ENCODE measurements around the gene SHISA9. TPM values are rescaled to one million over a fixed set of nuclear protein-coding genes. Genes with fewer than 3 reads are reported as not detected.

SHISA9 gene
- total RNA-seq, 3 donors from 2014 or later (not counting 1 experiment from before 2014, with no cell fraction given): 0.05 TPM; not detected in 2

- no peak overlapping the region for H3K27ac Mint-ChIP-seq
- 86% methylated on average over 5 of the region's 5 CpGs for WGBS (ENCODE audit: insufficient coverage)
These were observed 5.5 kb downstream of the SHISA9 start for GRCh38 chr16:12906765-12907516.

GRCh38 chr16:12907670-12908233, 6.4 kb downstream of the SHISA9 start:
- no peak overlapping the region for H3K4me3 Mint-ChIP-seq
- H3K27me3 Mint-ChIP-seq (ENCODE audit: low read depth in 2 of 2): peaks cover 8 to 37% of the 10 kb centered on the region in 2 donors
- DNase-seq: peak in 1 of 2 donors; percentile 4
- 47% methylated on average over 5 of the region's 5 CpGs for WGBS (ENCODE audit: insufficient coverage)
- no peaks in the 10 kb centered on the region for H3K9me3 Mint-ChIP-seq
- no peak overlapping the region for H3K4me3 ChIP-seq (ENCODE audit: low read length)
- ATAC-seq: no peak
- no peaks in the 10 kb centered on the region for H3K4me1 Mint-ChIP-seq
- H3K27ac Mint-ChIP-seq: no peak overlapping the region
- H3K36me3 Mint-ChIP-seq: no peaks in the 10 kb centered on the region
- TF ChIP-seq CTCF (IDR thresholded peaks at IDR 0.05): no peak
- H3K4me1 ChIP-seq (ENCODE audit: control insufficient read depth, insufficient read depth, low read length): no peaks in the 10 kb centered on the region
- peaks cover 2% of the 10 kb centered on the region for H3K27me3 ChIP-seq (ENCODE audit: control insufficient read depth, insufficient read depth, low read length)
- intact Hi-C loops (cut with micrococcal nuclease): no loop called here
- no peak overlapping the region for H3K27ac ChIP-seq (ENCODE audit: low read length)
- H3K9me3 ChIP-seq (ENCODE audit: control insufficient read depth, insufficient read depth, low read length): no peaks in the 10 kb centered on the region
- H3K36me3 ChIP-seq (ENCODE audit: control insufficient read depth, insufficient read depth, low read length): no peaks in the 10 kb centered on the region

More at GRCh38 chr16:12906765-12907516, 5.5 kb downstream of the SHISA9 start:
- Histone ChIP-seq H3K27ac (ENCODE audit: low read length) (no peak overlapping the region), H3K36me3 (ENCODE audit: control insufficient read depth, insufficient read depth, low read length) (no peaks in the 10 kb centered on the region), H3K27me3 (ENCODE audit: control insufficient read depth, insufficient read depth, low read length) (peaks cover 4% of the 10 kb centered on the region), H3K4me1 (ENCODE audit: control insufficient read depth, insufficient read depth, low read length) (no peaks in the 10 kb centered on the region), H3K4me3 (ENCODE audit: low read length) (no peak overlapping the region), H3K9me3 (ENCODE audit: control insufficient read depth, insufficient read depth, low read length) (no peaks in the 10 kb centered on the region)
- Mint-ChIP-seq H3K9me3 (no peaks in the 10 kb centered on the region), H3K27me3 (ENCODE audit: low read depth in 2 of 2) (peaks cover 8 to 37% of the 10 kb centered on the region in 2 donors), H3K36me3 (no peaks in the 10 kb centered on the region), H3K4me3 (no peak overlapping the region), H3K4me1 (no peaks in the 10 kb centered on the region)
- TF ChIP-seq CTCF (IDR thresholded peaks at IDR 0.05): no peak
- DNase-seq: no peak
- ATAC-seq: no peak
- intact Hi-C loops (cut with micrococcal nuclease): no loop called here

GRCh38 chr16:12917246-12917645, 15.8 kb downstream of the SHISA9 start:
- H3K4me1 ChIP-seq (ENCODE audit: control insufficient read depth, insufficient read depth, low read length): no peaks in the 10 kb centered on the region
- 67% methylated on average over 4 of the region's 5 CpGs for WGBS (ENCODE audit: insufficient coverage)
- no peaks in the 10 kb centered on the region for H3K9me3 ChIP-seq (ENCODE audit: control insufficient read depth, insufficient read depth, low read length)
- Mint-ChIP-seq H3K27ac (no peak overlapping the region), H3K4me3 (no peak overlapping the region), H3K36me3 (no peaks in the 10 kb centered on the region), H3K9me3 (no peaks in the 10 kb centered on the region), H3K27me3 (ENCODE audit: low read depth in 2 of 2) (peaks cover 0 to 17% of the 10 kb centered on the region in 2 donors), H3K4me1 (no peaks in the 10 kb centered on the region)
- no peak for ATAC-seq
- H3K36me3 ChIP-seq (ENCODE audit: control insufficient read depth, insufficient read depth, low read length): no peaks in the 10 kb centered on the region
- no peak for DNase-seq
- intact Hi-C loops (cut with micrococcal nuclease): no loop called here
- no peaks in the 10 kb centered on the region for H3K27me3 ChIP-seq (ENCODE audit: control insufficient read depth, insufficient read depth, low read length)
- no peak overlapping the region for H3K27ac ChIP-seq (ENCODE audit: low read length)
- TF ChIP-seq CTCF (IDR thresholded peaks at IDR 0.05): no peak
- no peak overlapping the region for H3K4me3 ChIP-seq (ENCODE audit: low read length)
